Suppressor macrophage treated with lipopolysaccharide for 1 hour (primary cell): ENCODE results near the gene CYTL1.

Experiments
- DNase-seq, 3 donors: peaks; one replicate each; pipeline ENCODE4 v3.0.0-alpha.2; 2020 to 2022

The CYTL1 gene

GRCh38 chr4:5019274-5019673 is at the start of gene CYTL1:
Gene CYTL1 (minus strand): TSS chr4:5019458. CDS start chr4:5019445, 13 bp downstream.
- DNase-seq: peak in 2 of 3 donors; percentile 23 to 39

GRCh38 chr4:5067908-5068307 is 48.6 kb upstream of the CYTL1 start:
- DNase-seq: no peak

- DNase-seq: peak; percentile 20 to 40 (median 29)
Observed at GRCh38 chr4:5066968-5067367, 47.7 kb upstream of the CYTL1 start.

GRCh38 chr4:5066101-5066500 is 46.8 kb upstream of the CYTL1 start:
- DNase-seq: no peak

GRCh38 chr4:5055411-5055810 is 36.2 kb upstream of the CYTL1 start:
- DNase-seq: no peak

- DNase-seq: no peak
Observed at GRCh38 chr4:5054532-5054931, 35.3 kb upstream of the CYTL1 start.

GRCh38 chr4:5052726-5053425 is 33.6 kb upstream of the CYTL1 start:
- no peak for DNase-seq

- DNase-seq: no peak
Observed at GRCh38 chr4:5052204-5052702, 33.0 kb upstream of the CYTL1 start.

GRCh38 chr4:5051278-5052203 is 32.3 kb upstream of the CYTL1 start, which contains the start of gene STK32B:
Gene STK32B (plus strand): TSS chr4:5051480.
- peak; percentile 76 to 84 (median 77) for DNase-seq

- DNase-seq: peak; percentile 80 to 86 (median 85)
Observed at GRCh38 chr4:5050520-5051277, 31.4 kb upstream of the CYTL1 start.

- DNase-seq: no peak
Observed at GRCh38 chr4:5048721-5049120, 29.5 kb upstream of the CYTL1 start.

- DNase-seq: peak; percentile 70 to 77 (median 71)
Observed at GRCh38 chr4:5045097-5045496, 25.8 kb upstream of the CYTL1 start.

GRCh38 chr4:5044341-5044740 is 25.1 kb upstream of the CYTL1 start:
- DNase-seq: no peak

GRCh38 chr4:5043579-5043978 is 24.3 kb upstream of the CYTL1 start:
- DNase-seq: no peak

- no peak for DNase-seq
Observed at GRCh38 chr4:5041699-5042098, 22.4 kb upstream of the CYTL1 start.

GRCh38 chr4:5040856-5041620 is 21.8 kb upstream of the CYTL1 start:
- DNase-seq: no peak

GRCh38 chr4:5039800-5040199 is 20.5 kb upstream of the CYTL1 start:
- DNase-seq: no peak

GRCh38 chr4:5037553-5038551 is 18.6 kb upstream of the CYTL1 start:
- DNase-seq: peak; percentile 77 to 93 (median 91)

- DNase-seq: no peak
Observed at GRCh38 chr4:5036239-5036638, 17.0 kb upstream of the CYTL1 start.

GRCh38 chr4:5034206-5034605 is 14.9 kb upstream of the CYTL1 start:
- no peak for DNase-seq
